PFSK-1 (cell line): ENCODE results near the gene CDKN1A.

Experiments
- POLR2AphosphoS5 ChIP-seq: IDR thresholded peaks from 2 replicates; pipeline ENCODE4 v1.6.1; 2012; ENCODE audit warnings: low read depth, mild to moderate bottlenecking, control low read depth, low read length, moderate library complexity
- REST ChIP-seq, 2 experiments: IDR thresholded peaks; 2 replicates each; pipeline versions ENCODE4 v1.6.1 to v1.8.0; 2011 to 2012; ENCODE audit warnings: low read depth in 2 of 2, low read length in 2 of 2, control low read depth in 1 of 2, inconsistent platforms in 1 of 2, mild to moderate bottlenecking in 1 of 2, moderate library complexity in 1 of 2; ENCODE audit not compliant: insufficient read depth in 1 of 2
- TAF1 ChIP-seq: IDR thresholded peaks from 2 replicates; pipeline ENCODE4 v1.6.1; 2012; ENCODE audit warnings: low read length, control low read depth, borderline replicate concordance; ENCODE audit not compliant: insufficient read depth

DNA sequence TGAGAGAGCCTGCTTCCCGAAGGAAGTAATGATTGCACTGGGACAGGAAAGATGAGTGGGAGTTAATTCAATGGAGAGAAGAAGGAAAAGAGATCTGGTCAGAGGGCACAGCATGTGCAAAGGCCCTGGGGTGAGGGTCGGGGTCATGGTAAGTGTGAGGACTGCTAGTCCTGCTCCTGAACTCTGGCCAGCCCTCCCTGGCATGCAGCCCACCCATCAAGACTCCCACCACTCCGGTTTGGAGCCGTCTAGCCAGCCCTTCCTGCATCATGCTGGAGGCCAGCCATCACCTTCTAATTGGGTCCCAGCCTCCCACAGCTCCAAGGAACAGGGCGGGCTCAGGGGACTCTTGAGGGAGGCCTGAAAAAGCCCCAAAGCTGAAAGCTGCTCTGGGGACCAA lies 42.2 kb upstream of the CDKN1A start:
- TF ChIP-seq REST (IDR thresholded peaks at IDR 0.05; ENCODE audit: insufficient read depth in 1 of 2, low read depth in 2 of 2, low read length in 2 of 2) = no peak
- TF ChIP-seq TAF1 = no peak
- TF ChIP-seq POLR2AphosphoS5 = no peak
